Liver (tissue), 2 donors: ENCODE data around the gene HOXA7.

Source experiments
- CTCF ChIP-seq: fragments of 150-350 bp; IDR thresholded peaks from 2 replicates; pipeline ENCODE4 v1.5.1; 2017; ENCODE audit warnings: improper control_type of control experiment, low read depth, low read length; ENCODE audit not compliant: missing input control
- REST ChIP-seq: IDR thresholded peaks from 2 replicates; pipeline ENCODE4 v1.6.1; 2016; ENCODE audit warnings: antibody characterized with exemption, mild to moderate bottlenecking
- donor health status: healthy.

GRCh38 chr7:27161721-27162560 lies 5.5 kb upstream of the HOXA7 start:
- TF ChIP-seq CTCF, result no peak
- no peak for TF ChIP-seq REST
